HFFc6 (cell line): Measurements from ENCODE around the gene CABLES2. TPM values are rescaled to one million over a fixed set of nuclear protein-coding genes. Genes with fewer than 3 reads are reported as not detected.

ENCODE experiments used
- DNase-seq: peaks from one replicate; pipeline ENCODE4 v3.0.0-alpha.2; 2018
- H3K27ac Mint-ChIP-seq: 2 replicates; pipeline ENCODE4 v1.8.0; 2020; ENCODE audit warnings: mild to moderate bottlenecking, mixed read lengths
- H3K27me3 Mint-ChIP-seq: 2 replicates; pipeline ENCODE4 v1.8.0; 2021; ENCODE audit warnings: mild to moderate bottlenecking, moderate library complexity, mixed read lengths; ENCODE audit not compliant: insufficient read depth
- H3K36me3 Mint-ChIP-seq: 2 replicates; pipeline ENCODE4 v1.8.0; 2021; ENCODE audit warnings: low read depth, mixed read lengths
- H3K4me1 Mint-ChIP-seq: 2 replicates; pipeline ENCODE4 v1.8.0; 2020; ENCODE audit warnings: low read depth, mixed read lengths
- H3K4me3 Mint-ChIP-seq: 2 replicates; pipeline ENCODE4 v1.8.0; 2020; ENCODE audit warnings: mild to moderate bottlenecking, moderate library complexity, mixed read lengths
- H3K9me3 Mint-ChIP-seq: 2 replicates; pipeline ENCODE4 v1.8.0; 2020; ENCODE audit warnings: mild to moderate bottlenecking, mixed read lengths
- CTCF ChIP-seq: fragments of 200-600 bp; sonication (generic); IDR thresholded peaks from 2 replicates; pipeline ENCODE4 v1.5.0; 2021; ENCODE audit warnings: antibody characterized with exemption, mild to moderate bottlenecking
- total RNA-seq, 6 experiments: library from RNA; stranded (reverse); fragmentation: NEBNext Ultra II Directional; extraction: Animal tissue kit (Norgen Biotek cat#: 25700); gene quantifications; 2 replicates in 1 of 6; 3 replicates in 5 of 6; pipeline ENCODE4 v1.2.3, GENCODE V29; 2021

CABLES2 gene
- total RNA-seq, 6 experiments from 2014 or later = 4.9 to 7.0 (median 6.6) TPM

GRCh38 chr20:62446888-62447869 is 40.1 kb upstream of the CABLES2 start:
- peaks cover 30% of the 10 kb centered on the region for H3K27me3 Mint-ChIP-seq

GRCh38 chr20:62446481-62446880 is 39.4 kb upstream of the CABLES2 start:
- Mint-ChIP-seq H3K27me3 (peaks cover 30% of the 10 kb centered on the region), H3K36me3 (no peaks in the 10 kb centered on the region), H3K27ac (no peak overlapping the region)

More at GRCh38 chr20:62446888-62447869, 40.1 kb upstream of the CABLES2 start:
- Mint-ChIP-seq H3K9me3 (no peaks in the 10 kb centered on the region), H3K27ac (no peak overlapping the region), H3K36me3 (no peaks in the 10 kb centered on the region), H3K4me1 (no peaks in the 10 kb centered on the region), H3K4me3 (no peak overlapping the region)
- no peak for DNase-seq
- TF ChIP-seq CTCF = no peak

GRCh38 chr20:62445553-62446340 is 38.7 kb upstream of the CABLES2 start:
- DNase-seq = no peak
- Mint-ChIP-seq H3K27ac (no peak overlapping the region), H3K4me3 (no peak overlapping the region), H3K9me3 (no peaks in the 10 kb centered on the region), H3K27me3 (peaks cover 30% of the 10 kb centered on the region), H3K4me1 (no peaks in the 10 kb centered on the region), H3K36me3 (no peaks in the 10 kb centered on the region)
- no peak for TF ChIP-seq CTCF

More at GRCh38 chr20:62446481-62446880, 39.4 kb upstream of the CABLES2 start:
- H3K4me3 Mint-ChIP-seq = no peak overlapping the region
- DNase-seq = no peak
- no peaks in the 10 kb centered on the region for H3K4me1 Mint-ChIP-seq
- no peak for TF ChIP-seq CTCF
- H3K9me3 Mint-ChIP-seq = no peaks in the 10 kb centered on the region

- Mint-ChIP-seq H3K4me3 (no peak overlapping the region), H3K9me3 (no peaks in the 10 kb centered on the region), H3K36me3 (no peaks in the 10 kb centered on the region), H3K27me3 (peaks cover 35% of the 10 kb centered on the region), H3K4me1 (no peaks in the 10 kb centered on the region), H3K27ac (no peak overlapping the region)
- TF ChIP-seq CTCF = no peak
- DNase-seq = no peak
These were observed 37.2 kb upstream of the CABLES2 start for GRCh38 chr20:62444286-62444685.

GRCh38 chr20:62441987-62442539 is 35.0 kb upstream of the CABLES2 start:
- H3K4me3 Mint-ChIP-seq = no peak overlapping the region
- TF ChIP-seq CTCF = no peak
- no peak overlapping the region for H3K27ac Mint-ChIP-seq
- no peak for DNase-seq
- peaks cover 38% of the 10 kb centered on the region for H3K27me3 Mint-ChIP-seq
- no peaks in the 10 kb centered on the region for H3K36me3 Mint-ChIP-seq
- H3K4me1 Mint-ChIP-seq = no peaks in the 10 kb centered on the region
- no peaks in the 10 kb centered on the region for H3K9me3 Mint-ChIP-seq
